IMR-90 (cell line): ENCODE data around the gene SPP1. TPM values are rescaled to one million over a fixed set of nuclear protein-coding genes. Genes with fewer than 3 reads are reported as not detected.

Experiments
- ATAC-seq: fragments of 200-7000 bp; cut with Tn5 transposase; 2 replicates; pipeline ENCODE4 v1.9.1; 2020; ENCODE audit warnings: low read depth, mild to moderate bottlenecking, moderate library complexity
- BruUV-seq: library from RNA; stranded (reverse); fragments of 400-500 nt; replicated peaks from 2 replicates; lab custom pipeline; 2021; lab: Mats Ljungman, UMichigan
- CTCF ChIA-PET: fragments of 300-600 bp; formaldehyde crosslinking; extraction: SDS; loops from one replicate; lab custom pipeline; 2021; ENCODE audit warnings: antibody characterized with exemption; lab: Yijun Ruan, JAX
- POLR2A ChIA-PET: fragments of 300-600 bp; sonication (Branson Sonifier 250); formaldehyde crosslinking; loops from one replicate; lab custom pipeline; 2022; ENCODE audit warnings: antibody characterized with exemption; ENCODE audit not compliant: unreplicated experiment; lab: Charles Lee
- DNase-seq: peaks from one replicate; pipeline ENCODE4 v3.0.0; 2013
- H2AFZ ChIP-seq: replicated peaks from 2 replicates; pipeline ENCODE3; 2013; ENCODE audit warnings: low read length, mild to moderate bottlenecking; ENCODE audit not compliant: poor library complexity
- H2AK5ac ChIP-seq: 2 replicates; pipeline ENCODE4 v1.6.1; 2013; ENCODE audit warnings: low read depth, low read length, inconsistent platforms
- H2AK9ac ChIP-seq: replicated peaks from 2 replicates; pipeline ENCODE3; 2013; ENCODE audit warnings: mild to moderate bottlenecking, low read depth, low read length, moderate library complexity; ENCODE audit not compliant: poor library complexity
- H2BK120ac ChIP-seq: 2 replicates; pipeline ENCODE4 v1.6.1; 2013; ENCODE audit warnings: low read depth, low read length, inconsistent platforms
- H2BK15ac ChIP-seq: 3 replicates; pipeline ENCODE4 v1.6.1; 2013; ENCODE audit warnings: low read depth, low read length, inconsistent platforms
- H2BK20ac ChIP-seq: 2 replicates; pipeline ENCODE4 v1.6.1; 2013; ENCODE audit warnings: low read depth, mild to moderate bottlenecking, inconsistent platforms, low read length, moderate library complexity
- H2BK5ac ChIP-seq: 2 replicates; pipeline ENCODE4 v1.6.1; 2013; ENCODE audit warnings: mild to moderate bottlenecking, low read depth, low read length, inconsistent platforms; ENCODE audit not compliant: poor library complexity, severe bottlenecking
- H3K14ac ChIP-seq: replicated peaks from 2 replicates; pipeline ENCODE4 v1.6.1; 2013; ENCODE audit warnings: low read depth, low read length, inconsistent platforms
- H3K18ac ChIP-seq: 2 replicates; pipeline ENCODE4 v1.6.1; 2013; ENCODE audit warnings: low read depth, low read length, control low read depth
- H3K23ac ChIP-seq: 2 replicates; pipeline ENCODE4 v1.6.1; 2013; ENCODE audit warnings: low read depth, low read length, inconsistent platforms
- H3K27ac ChIP-seq: 2 replicates; pipeline ENCODE4 v1.5.1; 2013; ENCODE audit warnings: mild to moderate bottlenecking, control low read depth, low read length; ENCODE audit not compliant: insufficient read depth
- H3K27me3 ChIP-seq: 2 replicates; pipeline ENCODE4 v1.6.1; 2013; ENCODE audit warnings: low read length; ENCODE audit not compliant: control insufficient read depth, insufficient read depth
- H3K36me3 ChIP-seq: 2 replicates; pipeline ENCODE4 v1.6.1; 2013; ENCODE audit warnings: low read length, mixed read lengths; ENCODE audit not compliant: control insufficient read depth, insufficient read depth
- H3K4ac ChIP-seq: 2 replicates; pipeline ENCODE4 v1.6.1; 2013; ENCODE audit warnings: low read depth, low read length, inconsistent platforms
- H3K4me1 ChIP-seq: 2 replicates; pipeline ENCODE4 v1.6.1; 2013; ENCODE audit warnings: low read length, mixed read lengths; ENCODE audit not compliant: control insufficient read depth, insufficient read depth
- H3K4me2 ChIP-seq: 2 replicates; pipeline ENCODE4 v1.6.1; 2013; ENCODE audit warnings: low read depth, mild to moderate bottlenecking, control low read depth, low read length, moderate library complexity
- H3K4me3 ChIP-seq: 2 replicates; pipeline ENCODE4 v1.5.1; 2013; ENCODE audit warnings: low read depth, mild to moderate bottlenecking, control low read depth, low read length, moderate library complexity; ENCODE audit not compliant: insufficient read depth
- H3K56ac ChIP-seq: 2 replicates; pipeline ENCODE4 v1.6.1; 2013; ENCODE audit warnings: low read length, inconsistent platforms; ENCODE audit not compliant: insufficient read depth; ENCODE audit errors: extremely low read depth
- H3K79me1 ChIP-seq, 2 experiments: 2 replicates each; pipeline ENCODE4 v1.6.1; 2013; ENCODE audit warnings: low read length in 2 of 2, inconsistent platforms in 1 of 2, low read depth in 1 of 2
- H3K9ac ChIP-seq: 2 replicates; pipeline ENCODE4 v1.6.1; 2013; ENCODE audit warnings: low read depth, low read length, control low read depth
- H3K9me1 ChIP-seq: 2 replicates; pipeline ENCODE4 v1.6.1; 2013; ENCODE audit warnings: low read length, inconsistent platforms; ENCODE audit not compliant: insufficient read depth
- H3K9me3 ChIP-seq: 2 replicates; pipeline ENCODE4 v1.6.1; 2013; ENCODE audit warnings: low read length; ENCODE audit not compliant: control insufficient read depth, insufficient read depth
- H4K20me1 ChIP-seq: 2 replicates; pipeline ENCODE4 v1.6.1; 2013; ENCODE audit warnings: low read length, inconsistent platforms; ENCODE audit not compliant: insufficient read depth
- H4K5ac ChIP-seq: 2 replicates; pipeline ENCODE4 v1.6.1; 2013; ENCODE audit warnings: mild to moderate bottlenecking, low read depth, low read length, control low read depth
- H4K8ac ChIP-seq, 2 experiments: 2 replicates each; pipeline ENCODE4 v1.6.1; 2013; ENCODE audit warnings: low read depth in 2 of 2, low read length in 2 of 2, control low read depth in 1 of 2, inconsistent platforms in 1 of 2
- H4K91ac ChIP-seq: 2 replicates; pipeline ENCODE4 v1.6.1; 2013; ENCODE audit warnings: low read depth, low read length, inconsistent platforms; ENCODE audit not compliant: insufficient read depth
- BHLHE40 ChIP-seq: fragments of 150-350 bp; IDR thresholded peaks from 2 replicates; pipeline ENCODE4 v1.6.1; 2016; ENCODE audit warnings: mild to moderate bottlenecking, low read depth, low read length
- CEBPB ChIP-seq: IDR thresholded peaks from 2 replicates; pipeline ENCODE4 v1.6.1; 2012; ENCODE audit warnings: low read depth, low read length, improper control_type of control experiment
- CHD1 ChIP-seq: IDR thresholded peaks from 2 replicates; pipeline ENCODE4 v1.6.1; 2012; ENCODE audit warnings: low read depth, low read length, improper control_type of control experiment
- ELK1 ChIP-seq: fragments of 150-350 bp; IDR thresholded peaks from 2 replicates; pipeline ENCODE4 v1.6.1; 2016; ENCODE audit warnings: low read depth, mild to moderate bottlenecking, low read length, moderate library complexity, borderline replicate concordance
- FOS ChIP-seq: fragments of 150-350 bp; IDR thresholded peaks from 2 replicates; pipeline ENCODE4 v1.6.1; 2016; ENCODE audit warnings: low read depth, low read length
- MAFK ChIP-seq: IDR thresholded peaks from 2 replicates; pipeline ENCODE4 v1.6.1; 2012; ENCODE audit warnings: low read depth, low read length, improper control_type of control experiment
- MAZ ChIP-seq: IDR thresholded peaks from 2 replicates; pipeline ENCODE4 v1.6.1; 2012; ENCODE audit warnings: low read depth, mild to moderate bottlenecking, low read length, improper control_type of control experiment, moderate library complexity, borderline replicate concordance
- MXI1 ChIP-seq: IDR thresholded peaks from 2 replicates; pipeline ENCODE4 v1.6.1; 2012; ENCODE audit warnings: low read depth, mild to moderate bottlenecking, low read length, moderate library complexity, borderline replicate concordance
- NFE2L2 ChIP-seq: fragments of 150-350 bp; IDR thresholded peaks from 2 replicates; pipeline ENCODE4 v1.6.1; 2016; ENCODE audit warnings: low read depth, mild to moderate bottlenecking, low read length
- POLR2A ChIP-seq: IDR thresholded peaks from 2 replicates; pipeline ENCODE4 v1.6.1; 2012; ENCODE audit warnings: mild to moderate bottlenecking, low read depth, low read length
- RAD21 ChIP-seq: IDR thresholded peaks from 2 replicates; pipeline ENCODE4 v1.6.1; 2012; ENCODE audit warnings: low read length, improper control_type of control experiment
- RCOR1 ChIP-seq: IDR thresholded peaks from 2 replicates; pipeline ENCODE4 v1.6.1; 2012; ENCODE audit warnings: mild to moderate bottlenecking, low read length, improper control_type of control experiment; ENCODE audit not compliant: insufficient replicate concordance
- RFX5 ChIP-seq: IDR thresholded peaks from 2 replicates; pipeline ENCODE4 v1.8.0; 2012; ENCODE audit warnings: low read depth, mild to moderate bottlenecking, low read length, moderate library complexity
- SMC3 ChIP-seq: fragments of 150-350 bp; IDR thresholded peaks from 2 replicates; pipeline ENCODE4 v1.6.1; 2016; ENCODE audit warnings: low read depth, mild to moderate bottlenecking, antibody characterized with exemption, low read length, moderate library complexity
- WGBS, 2 experiments: methylation state at CpG; one replicate each; pipeline versions ENCODE4 v1.1.5 to v1.1.7; 2013; ENCODE audit warnings: missing lambda C conversion rate in 2 of 2; ENCODE audit not compliant: insufficient read length in 1 of 2; ENCODE audit errors: extremely low coverage in 2 of 2; 5-methylcytosine and 5-hydroxymethylcytosine counted together
- dilution Hi-C: fragments of 300-500 bp; cut with HindIII; formaldehyde crosslinking; loops from one replicate; pipeline ENCODE4 v1.14.3; 2018; ENCODE audit warnings: low sequenced_read_pairs; ENCODE audit not compliant: unreplicated experiment
- in situ Hi-C: fragments of 300-500 bp; cut with MboI; formaldehyde crosslinking; loops from 3 replicates; pipeline ENCODE4 v1.14.3; 2019; ENCODE audit warnings: low sequenced_read_pairs, inconsistent platforms, mixed read lengths
- intact Hi-C: fragments of 100-400 bp; cut with micrococcal nuclease; formaldehyde crosslinking; loops from 2 replicates; pipeline ENCODE4 v1.10.0; 2022
- polyA plus RNA-seq, 3 experiments: library from polyadenylated mRNA; depleted of rRNA; stranded (reverse); fragments of >200 nt; gene quantifications; 2 replicates each; pipeline ENCODE4 v1.2.3, GENCODE V29; 2012; ENCODE audit warnings: low replicate concordance in 1 of 3
- total RNA-seq: library from RNA; depleted of rRNA; stranded (reverse); fragments of >200 nt; gene quantifications from 2 replicates; pipeline ENCODE4 v1.2.3, GENCODE V29; 2012
- TF ChIP-seq, protein P1 (sequence below): conservative IDR thresholded peaks from 2 replicates; pipeline ENCODE4 v1.5.1; 2012; ENCODE audit warnings: mild to moderate bottlenecking, low read depth, low read length, improper control_type of control experiment
- TF ChIP-seq, protein P2 (sequence below): fragments of 150-350 bp; IDR thresholded peaks from 2 replicates; pipeline ENCODE4 v1.6.1; 2017; ENCODE audit warnings: mild to moderate bottlenecking, antibody characterized with exemption, low read length, low read depth

The SPP1 gene
- total and polyA plus RNA-seq, 2 of the 4 experiments (the other 2 are of a cell fraction), result 0.18 to 0.50 TPM

GRCh38 chr4:87956501-87956900, 19.0 kb upstream of the SPP1 start:
- Histone ChIP-seq H3K56ac (no peak overlapping the region), H2AK9ac (no peak overlapping the region), H3K4me2 (no peak overlapping the region), H4K8ac (no peak overlapping the region), H2BK20ac (no peak overlapping the region), H3K4me3 (no peak overlapping the region), H3K27ac (no peak overlapping the region), H4K20me1 (no peaks in the 10 kb centered on the region), H3K27me3 (no peaks in the 10 kb centered on the region; the same call in 1 of the 2 replicates), H3K14ac (no peak overlapping the region), H3K23ac (no peak overlapping the region), H3K9me3 (no peaks in the 10 kb centered on the region), H4K91ac (no peak overlapping the region), H3K18ac (no peak overlapping the region), H2BK15ac (no peak overlapping the region), H2AK5ac (no peak overlapping the region), H3K9me1 (no peaks in the 10 kb centered on the region), H3K36me3 (no peaks in the 10 kb centered on the region), H2AFZ (no peak overlapping the region), H4K5ac (no peak overlapping the region), H2BK120ac (no peak overlapping the region), H3K4me1 (no peaks in the 10 kb centered on the region), H2BK5ac (no peak overlapping the region), H3K79me1 (no peaks in the 10 kb centered on the region), H3K9ac (no peak overlapping the region), H3K4ac (no peak overlapping the region)
- POLR2A ChIA-PET, result no interaction called here
- no peak for ATAC-seq
- no peak for TF ChIP-seq NFE2L2
- TF ChIP-seq ELK1, result no peak
- TF ChIP-seq, protein P1, sequence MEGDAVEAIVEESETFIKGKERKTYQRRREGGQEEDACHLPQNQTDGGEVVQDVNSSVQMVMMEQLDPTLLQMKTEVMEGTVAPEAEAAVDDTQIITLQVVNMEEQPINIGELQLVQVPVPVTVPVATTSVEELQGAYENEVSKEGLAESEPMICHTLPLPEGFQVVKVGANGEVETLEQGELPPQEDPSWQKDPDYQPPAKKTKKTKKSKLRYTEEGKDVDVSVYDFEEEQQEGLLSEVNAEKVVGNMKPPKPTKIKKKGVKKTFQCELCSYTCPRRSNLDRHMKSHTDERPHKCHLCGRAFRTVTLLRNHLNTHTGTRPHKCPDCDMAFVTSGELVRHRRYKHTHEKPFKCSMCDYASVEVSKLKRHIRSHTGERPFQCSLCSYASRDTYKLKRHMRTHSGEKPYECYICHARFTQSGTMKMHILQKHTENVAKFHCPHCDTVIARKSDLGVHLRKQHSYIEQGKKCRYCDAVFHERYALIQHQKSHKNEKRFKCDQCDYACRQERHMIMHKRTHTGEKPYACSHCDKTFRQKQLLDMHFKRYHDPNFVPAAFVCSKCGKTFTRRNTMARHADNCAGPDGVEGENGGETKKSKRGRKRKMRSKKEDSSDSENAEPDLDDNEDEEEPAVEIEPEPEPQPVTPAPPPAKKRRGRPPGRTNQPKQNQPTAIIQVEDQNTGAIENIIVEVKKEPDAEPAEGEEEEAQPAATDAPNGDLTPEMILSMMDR, result no peak
- no peak for TF ChIP-seq POLR2A
- TF ChIP-seq SMC3, result no peak
- TF ChIP-seq, protein P2, sequence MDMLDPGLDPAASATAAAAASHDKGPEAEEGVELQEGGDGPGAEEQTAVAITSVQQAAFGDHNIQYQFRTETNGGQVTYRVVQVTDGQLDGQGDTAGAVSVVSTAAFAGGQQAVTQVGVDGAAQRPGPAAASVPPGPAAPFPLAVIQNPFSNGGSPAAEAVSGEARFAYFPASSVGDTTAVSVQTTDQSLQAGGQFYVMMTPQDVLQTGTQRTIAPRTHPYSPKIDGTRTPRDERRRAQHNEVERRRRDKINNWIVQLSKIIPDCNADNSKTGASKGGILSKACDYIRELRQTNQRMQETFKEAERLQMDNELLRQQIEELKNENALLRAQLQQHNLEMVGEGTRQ, result no peak
- TF ChIP-seq RCOR1, result no peak
- TF ChIP-seq CEBPB, result no peak
- no peak for TF ChIP-seq RAD21
- no peak for TF ChIP-seq CHD1
- TF ChIP-seq MAZ, result no peak
- no peak for TF ChIP-seq FOS
- no peak for TF ChIP-seq MXI1
- no peak for TF ChIP-seq MAFK
- TF ChIP-seq RFX5, result no peak
- no peak for TF ChIP-seq BHLHE40
- WGBS, 2 experiments, result no CpG with 5 or more reads among the region's 3 CpGs
- CTCF ChIA-PET, result interaction anchor here (0.9 kb wide), 1 partner anchor 17 kb away, joined by 5 read pairs; no protein-coding TSS in a partner anchor
- no TSS peak for BruUV-seq
- dilution Hi-C loops (no loop called here), intact Hi-C loops (loop anchor here (10.0 kb wide), 1 partner anchor 1728 kb away; no protein-coding TSS in a partner anchor), in situ Hi-C loops (no loop called here)
- no peak for DNase-seq
